HG02884 (cell line): ENCODE results near the gene ZNF750.
A peak's percentile ranks its signal among the peaks of the same experiment; 100 is the strongest.

Source experiments
- ATAC-seq: cut with Tn5 transposase; IDR thresholded peaks from one replicate; pipeline ENCODE4 v1.9.1; 2021; ENCODE audit warnings: mild to moderate bottlenecking, moderate library complexity; ENCODE audit not compliant: unreplicated experiment

The ZNF750 gene

GRCh38 chr17:82873521-82873920, 33.7 kb upstream of the ZNF750 start:
- no peak for ATAC-seq

GRCh38 chr17:82872591-82873520, 33.0 kb upstream of the ZNF750 start:
- no peak for ATAC-seq

- ATAC-seq, result no peak
Measured at GRCh38 chr17:82871776-82872561, 32.1 kb upstream of the ZNF750 start.

GRCh38 chr17:82871056-82871775, 31.4 kb upstream of the ZNF750 start:
- ATAC-seq, result peak; percentile 62

DNA sequence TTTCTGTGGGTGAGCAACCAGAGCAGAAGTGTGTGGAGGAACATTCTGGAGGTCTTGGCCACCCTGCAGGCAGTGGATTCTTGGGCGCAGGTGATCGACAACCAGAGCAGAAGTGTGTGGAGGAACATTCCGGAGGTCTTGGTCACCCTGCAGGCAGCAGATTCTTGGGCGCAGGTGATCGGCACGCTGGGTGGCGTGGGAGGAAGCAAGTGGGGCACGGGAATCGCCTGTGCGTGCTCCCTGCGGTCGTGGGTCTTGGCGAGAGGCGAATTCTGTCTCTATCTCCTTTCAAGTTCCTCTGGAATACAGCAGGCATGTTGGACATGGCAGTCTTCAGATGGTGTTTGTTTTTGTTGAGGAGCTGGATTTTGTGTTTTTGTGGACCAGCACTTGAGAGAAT, 30.7 kb upstream of the ZNF750 start:
- no peak for ATAC-seq

DNA sequence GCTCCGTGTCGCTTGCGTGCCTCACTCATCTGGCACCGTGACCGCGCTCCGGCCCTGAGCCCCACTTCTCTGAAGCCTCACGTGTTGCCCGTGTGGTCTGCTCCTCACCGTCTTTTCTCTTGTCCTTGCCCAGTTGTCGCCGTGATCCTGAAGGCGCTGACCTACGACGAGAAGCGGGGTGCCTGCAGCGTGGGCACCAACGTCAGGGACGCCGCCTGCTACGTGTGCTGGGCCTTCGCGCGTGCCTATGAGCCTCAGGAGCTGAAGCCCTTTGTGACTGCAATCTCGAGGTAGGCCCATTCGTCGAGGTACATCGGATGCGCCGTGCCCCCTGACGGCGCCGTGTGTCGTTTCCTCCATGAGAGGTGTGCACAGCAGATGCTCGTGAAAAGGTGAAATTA, 30.3 kb upstream of the ZNF750 start:
- ATAC-seq, result no peak

DNA sequence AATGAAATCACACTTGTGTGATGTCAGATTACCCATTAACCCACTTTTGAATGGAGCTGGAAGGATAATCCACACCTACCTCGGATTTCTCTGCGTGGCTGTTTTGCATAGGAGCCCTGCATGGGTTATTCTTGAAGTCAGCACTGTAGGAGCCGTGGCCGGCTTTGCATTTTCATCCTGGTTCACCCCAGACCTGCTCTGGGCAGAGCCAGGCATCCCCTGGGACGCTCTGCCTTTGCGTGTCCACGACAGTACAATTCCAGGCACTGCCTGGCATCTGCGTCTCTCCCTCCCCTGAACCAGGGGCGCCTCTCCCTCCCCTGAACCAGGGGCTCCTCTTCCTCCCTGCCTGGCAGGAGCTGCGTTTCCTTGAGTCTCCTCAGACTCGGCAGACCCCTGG, 29.7 kb upstream of the ZNF750 start:
- ATAC-seq, result no peak

- no peak for ATAC-seq
Measured at GRCh38 chr17:82868715-82869131, 28.9 kb upstream of the ZNF750 start.

- no peak for ATAC-seq
Measured at GRCh38 chr17:82867763-82868325, 28.0 kb upstream of the ZNF750 start.

- no peak for ATAC-seq
Measured at GRCh38 chr17:82866590-82867191, 26.9 kb upstream of the ZNF750 start.

- ATAC-seq, result no peak
Measured at GRCh38 chr17:82865774-82866395, 26.1 kb upstream of the ZNF750 start.

DNA sequence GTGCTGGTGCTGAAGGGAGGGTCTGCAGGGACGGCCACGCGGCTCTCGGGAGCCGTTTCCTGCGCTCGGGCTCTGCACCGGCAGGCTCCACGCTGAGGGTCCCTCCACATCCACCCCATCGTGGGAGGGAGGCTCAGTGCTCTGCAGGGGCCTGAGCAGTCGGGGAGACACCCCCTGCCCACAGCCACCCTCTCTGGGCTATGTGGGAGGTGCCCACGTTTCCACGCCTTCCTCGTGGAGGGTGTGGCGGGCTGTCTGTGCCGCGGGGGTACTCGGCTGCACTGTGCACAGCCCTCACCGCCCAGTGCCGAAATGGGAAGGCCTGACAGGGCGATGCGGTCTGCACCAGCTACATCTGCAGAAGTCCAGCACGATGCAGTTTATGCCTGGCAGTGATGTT, 25.5 kb upstream of the ZNF750 start:
- no peak for ATAC-seq

GRCh38 chr17:82864713-82865248, 25.0 kb upstream of the ZNF750 start:
- no peak for ATAC-seq

GRCh38 chr17:82863941-82864712, 24.3 kb upstream of the ZNF750 start:
- ATAC-seq, result peak; percentile 83

DNA sequence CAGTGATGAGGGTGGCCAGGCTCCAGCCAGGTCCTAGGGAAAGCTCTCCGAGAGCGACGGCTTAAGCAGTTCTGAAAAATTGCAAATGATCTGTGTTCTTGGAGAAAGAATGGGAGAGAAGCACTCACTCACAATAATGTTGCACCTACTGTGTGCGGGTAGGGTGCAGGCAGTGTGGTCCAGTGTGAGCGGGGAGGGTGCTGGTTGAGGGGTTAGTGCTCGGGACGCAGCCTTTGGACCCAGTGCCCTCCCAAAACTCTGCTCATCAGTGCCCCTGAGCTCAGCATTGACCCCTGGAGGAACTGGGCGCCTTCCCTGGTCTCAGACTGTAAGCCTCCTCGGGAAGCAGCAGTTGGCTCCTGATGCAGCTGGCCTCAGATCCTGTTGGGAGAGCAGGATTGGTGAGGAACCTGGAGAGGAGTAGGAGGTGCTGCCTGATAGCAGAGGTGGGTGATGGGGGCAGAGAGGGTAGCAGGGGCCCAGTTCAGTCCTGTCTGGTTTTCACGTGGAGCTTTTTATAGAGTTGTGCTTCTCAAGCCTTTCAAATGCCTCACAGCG, 23.6 kb upstream of the ZNF750 start:
- ATAC-seq, result no peak

- ATAC-seq, result no peak
Measured at GRCh38 chr17:82862737-82863382, 23.0 kb upstream of the ZNF750 start.

DNA sequence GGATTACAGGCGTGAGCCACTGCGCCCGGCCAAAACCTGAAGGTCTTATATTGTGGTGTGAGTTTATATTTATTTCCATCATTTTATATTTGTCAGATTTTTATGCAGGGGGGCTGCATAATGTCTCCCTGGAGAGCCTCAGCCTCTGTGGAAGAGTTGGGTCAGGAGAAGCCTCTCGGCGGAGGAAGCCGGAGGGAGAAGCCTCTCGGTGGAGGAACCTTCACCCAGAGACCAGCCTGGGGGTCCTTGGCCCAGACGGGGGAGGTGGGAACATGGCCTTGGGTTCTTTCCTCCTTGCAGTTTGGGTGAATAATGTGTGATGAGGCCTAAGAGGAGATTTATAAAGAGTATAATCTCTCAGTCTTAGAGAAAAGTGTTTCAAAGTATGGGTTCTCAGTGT, 22.4 kb upstream of the ZNF750 start:
- ATAC-seq, result no peak

- no peak for ATAC-seq
Measured at GRCh38 chr17:82861393-82861775, 21.6 kb upstream of the ZNF750 start.
